ENCODE data around the gene PSMG2. TPM values are rescaled to one million over a fixed set of nuclear protein-coding genes. Genes with fewer than 3 reads are reported as not detected.
A peak's percentile ranks its signal among the peaks of the same experiment; 100 is the strongest.

The PSMG2 gene
- total and polyA plus RNA-seq, 9 of the 15 experiments (the other 6 are each of a cell fraction or from before 2014, with no cell fraction given) = 59.9 to 271 (median 111) TPM

GRCh38 chr18:12702221-12703095, at the start of gene PSMG2, which contains the start of gene CEP76 (continued):
- TF ChIP-seq CEBPZ (IDR thresholded peaks at IDR 0.05; ENCODE audit: borderline replicate concordance, low read depth, low read length) = no peak
- no peak for TF ChIP-seq NFYB (IDR thresholded peaks at IDR 0.05; ENCODE audit: extremely low read depth, insufficient read length)
- peak; percentile 93; the same call in 1 of the 2 replicates for TF ChIP-seq KAT7 (CRISPR knock-in tag; IDR thresholded peaks at IDR 0.05; ENCODE audit: borderline replicate concordance)
- TF ChIP-seq KLF10 (CRISPR knock-in tag; IDR thresholded peaks at IDR 0.05) = no peak
- no peak for TF ChIP-seq FOXP1 (CRISPR knock-in tag; IDR thresholded peaks at IDR 0.05)
- no peak for TF ChIP-seq ZNF449 (CRISPR knock-in tag; IDR thresholded peaks at IDR 0.05)
- TF ChIP-seq LCOR (CRISPR knock-in tag; IDR thresholded peaks at IDR 0.05) = peak; percentile 84
- TF ChIP-seq FOXK2 (conservative IDR thresholded peaks at IDR 0.05 in 1 of 2, IDR thresholded peaks at IDR 0.05 in 1 of 2; ENCODE audit: low read depth in 2 of 2) = peak in 1 of 2 experiments; percentile 60; a peak in 3 of 4 replicates
- 0 out of 2 replicates have a peak, but pooled peaks have one; percentile 61 for TF ChIP-seq E2F5 (CRISPR knock-in tag; IDR thresholded peaks at IDR 0.05)
- no peak for TF ChIP-seq ZNF668 (CRISPR knock-in tag; IDR thresholded peaks at IDR 0.05)
- TF ChIP-seq MBD1 (CRISPR knock-in tag; IDR thresholded peaks at IDR 0.05) = no peak
- no peak for TF ChIP-seq ZNF586 (CRISPR knock-in tag; conservative IDR thresholded peaks at IDR 0.05)
- peak; percentile 87 for TF ChIP-seq TBP (optimal IDR thresholded peaks at IDR 0.05; ENCODE audit: low read depth, low read length)
- TF ChIP-seq TAF9B (IDR thresholded peaks at IDR 0.05; ENCODE audit: partially characterized antibody) = peak; percentile 84
- TF ChIP-seq SREBF1 (IDR thresholded peaks at IDR 0.05; ENCODE audit: borderline replicate concordance, low read depth, low read length) = no peak
- peak; percentile 68 for TF ChIP-seq PCBP1 (IDR thresholded peaks at IDR 0.05; ENCODE audit: low read depth, low read length, poor library complexity, severe bottlenecking)
- TF ChIP-seq PCBP2 (IDR thresholded peaks at IDR 0.05; ENCODE audit: low read depth, low read length, poor library complexity, severe bottlenecking) = no peak
- TF ChIP-seq BRD4 (IDR thresholded peaks at IDR 0.05) = peak; percentile 41
- no peak for TF ChIP-seq LEF1 (IDR thresholded peaks at IDR 0.05)

All from K562 (cell line).